Left lung (tissue), 10 donors: ENCODE results near the gene USP32. TPM values are rescaled to one million over a fixed set of nuclear protein-coding genes. Genes with fewer than 3 reads are reported as not detected.

Experiments used
- ATAC-seq: fragments of 200-7000 bp; cut with Tn5 transposase; one replicate; pipeline ENCODE4 v1.9.1; 2020; ENCODE audit warnings: moderate library complexity
- DNase-seq, 4 donors: peaks; one replicate each; pipeline ENCODE4 v3.0.0-alpha.2; 2013 to 2020
- H3K27ac ChIP-seq, 2 donors: fragments of 200-600 bp; sonication (generic) in 1 of 2; one replicate each; pipeline versions ENCODE4 v1.5.0 to v1.8.0; 2020 to 2021
- H3K27me3 ChIP-seq, 2 donors: fragments of 200-600 bp; sonication (generic) in 1 of 2; one replicate each; pipeline versions ENCODE4 v1.5.0 to v1.8.0; 2020 to 2021
- H3K36me3 ChIP-seq, 2 donors: fragments of 200-600 bp; sonication (generic) in 1 of 2; one replicate each; pipeline versions ENCODE4 v1.5.0 to v1.8.0; 2020 to 2021
- H3K4me1 ChIP-seq, 2 donors: fragments of 200-600 bp; one replicate each; pipeline ENCODE4 v1.8.0; 2021
- H3K4me3 ChIP-seq, 2 donors: fragments of 200-600 bp; sonication (generic) in 1 of 2; one replicate each; pipeline versions ENCODE4 v1.5.0 to v1.8.0; 2020 to 2021; ENCODE audit warnings: mild to moderate bottlenecking in 1 of 2
- H3K9me3 ChIP-seq, 2 donors: fragments of 200-600 bp; sonication (generic) in 1 of 2; one replicate each; pipeline versions ENCODE4 v1.5.0 to v1.8.0; 2020 to 2021
- intact Hi-C, 2 donors: fragments of 100-400 bp; cut with DNase I; formaldehyde crosslinking; loops; one replicate each; pipeline versions ENCODE4 v1.11.2 to v1.14.2; 2022
- polyA plus RNA-seq, 6 donors: library from polyadenylated mRNA; unstranded; fragments of 120-200 nt; gene quantifications; one replicate each; pipeline ENCODE4 v1.2.1, GENCODE V29; 2013; ENCODE audit not compliant: insufficient read length in 6 of 6
- total RNA-seq, 2 donors: library from RNA; stranded (reverse); fragmentation: NEBNext Ultra II Directional; extraction: Animal tissue kit (Norgen Biotek cat#: 25700); gene quantifications; one replicate each; pipeline ENCODE4 v1.2.1, GENCODE V29; 2021
- TF ChIP-seq, protein P1 (sequence below), 2 donors: fragments of 200-600 bp; sonication (generic) in 1 of 2; IDR thresholded peaks; one replicate each; pipeline versions ENCODE4 v1.5.0 to v1.8.0; 2021; ENCODE audit warnings: antibody characterized with exemption in 2 of 2
- donor health status: DM: no; HTN: yes; CAD: no.
- donor health status: DM: no; HTN: no; CAD: no.

Gene USP32
- total and polyA plus RNA-seq, 8 donors = 30.7 to 73.2 (median 37.7) TPM

DNA sequence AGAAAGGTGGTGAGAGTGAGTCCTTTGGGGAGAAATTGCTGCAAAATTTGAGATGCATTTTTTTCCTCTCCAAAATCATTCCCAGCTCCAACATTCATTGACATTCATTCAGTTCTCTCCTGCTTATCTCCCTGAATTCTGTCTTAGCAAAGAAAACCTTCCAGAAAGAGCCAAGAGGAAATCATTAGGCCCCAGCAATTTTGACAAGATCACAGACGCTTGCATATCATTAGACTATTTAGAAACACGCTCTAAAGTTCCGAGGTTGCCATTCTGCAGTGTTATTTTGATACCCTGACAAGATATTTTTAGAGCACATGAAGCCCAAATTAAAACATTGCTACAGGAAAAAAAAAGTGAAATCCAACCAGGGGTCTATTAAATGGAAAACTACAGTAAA lies 20.8 kb upstream of the USP32 start:
- no peak overlapping the region for H3K4me3 ChIP-seq
- no peaks in the 10 kb centered on the region for H3K36me3 ChIP-seq
- no peak for DNase-seq
- H3K27me3 ChIP-seq = no peaks in the 10 kb centered on the region
- no peak overlapping the region for H3K27ac ChIP-seq
- ATAC-seq = no peak
- H3K9me3 ChIP-seq = no peaks in the 10 kb centered on the region
- intact Hi-C loops = no loop called here
- H3K4me1 ChIP-seq = no peaks in the 10 kb centered on the region
- TF ChIP-seq, protein P1, sequence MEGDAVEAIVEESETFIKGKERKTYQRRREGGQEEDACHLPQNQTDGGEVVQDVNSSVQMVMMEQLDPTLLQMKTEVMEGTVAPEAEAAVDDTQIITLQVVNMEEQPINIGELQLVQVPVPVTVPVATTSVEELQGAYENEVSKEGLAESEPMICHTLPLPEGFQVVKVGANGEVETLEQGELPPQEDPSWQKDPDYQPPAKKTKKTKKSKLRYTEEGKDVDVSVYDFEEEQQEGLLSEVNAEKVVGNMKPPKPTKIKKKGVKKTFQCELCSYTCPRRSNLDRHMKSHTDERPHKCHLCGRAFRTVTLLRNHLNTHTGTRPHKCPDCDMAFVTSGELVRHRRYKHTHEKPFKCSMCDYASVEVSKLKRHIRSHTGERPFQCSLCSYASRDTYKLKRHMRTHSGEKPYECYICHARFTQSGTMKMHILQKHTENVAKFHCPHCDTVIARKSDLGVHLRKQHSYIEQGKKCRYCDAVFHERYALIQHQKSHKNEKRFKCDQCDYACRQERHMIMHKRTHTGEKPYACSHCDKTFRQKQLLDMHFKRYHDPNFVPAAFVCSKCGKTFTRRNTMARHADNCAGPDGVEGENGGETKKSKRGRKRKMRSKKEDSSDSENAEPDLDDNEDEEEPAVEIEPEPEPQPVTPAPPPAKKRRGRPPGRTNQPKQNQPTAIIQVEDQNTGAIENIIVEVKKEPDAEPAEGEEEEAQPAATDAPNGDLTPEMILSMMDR (IDR thresholded peaks at IDR 0.05) = no peak

DNA sequence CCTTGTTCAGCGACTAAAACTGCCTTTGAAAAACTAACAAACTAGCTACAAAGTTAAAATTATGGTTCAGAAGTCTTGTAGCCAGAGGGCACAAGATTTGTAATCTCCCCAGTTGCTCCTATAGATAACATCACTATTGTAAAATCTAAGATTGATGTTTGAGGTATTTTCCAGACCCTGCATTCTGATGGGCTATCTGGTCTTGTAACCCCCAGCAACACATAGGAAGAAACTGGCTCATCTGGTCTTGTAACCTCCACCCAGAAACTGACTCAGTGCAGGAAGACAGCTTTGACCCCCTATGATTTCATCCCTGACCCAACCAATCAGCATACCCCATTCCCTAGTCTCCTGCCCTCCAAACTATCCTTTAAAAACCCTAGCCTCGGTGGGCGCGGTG lies 18.1 kb upstream of the USP32 start:
- intact Hi-C loops = no loop called here
- no peaks in the 10 kb centered on the region for H3K36me3 ChIP-seq
- H3K4me3 ChIP-seq = no peak overlapping the region
- no peaks in the 10 kb centered on the region for H3K4me1 ChIP-seq
- no peak overlapping the region for H3K27ac ChIP-seq
- TF ChIP-seq, protein P1 (IDR thresholded peaks at IDR 0.05) = no peak
- ATAC-seq (no peak), DNase-seq (no peak)
- H3K9me3 ChIP-seq = no peaks in the 10 kb centered on the region
- no peaks in the 10 kb centered on the region for H3K27me3 ChIP-seq

DNA sequence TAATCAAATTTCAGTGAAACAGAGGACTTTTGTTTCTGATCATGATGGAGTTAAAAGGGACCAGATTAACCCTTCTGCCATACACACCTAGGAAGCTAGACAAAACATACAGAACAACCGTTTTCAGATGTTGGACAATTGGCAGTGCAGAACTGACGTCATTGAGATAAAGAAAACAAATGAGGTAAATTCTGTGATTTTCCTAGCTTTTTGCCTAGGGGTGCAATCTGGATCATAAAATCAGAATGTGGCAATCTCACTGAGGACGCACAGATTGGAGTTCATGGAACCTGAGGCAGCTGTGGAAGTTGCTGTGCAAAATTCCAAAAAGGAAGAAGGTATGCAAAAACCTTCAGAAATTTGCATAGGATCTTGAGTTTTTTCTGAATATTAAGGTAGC lies 15.0 kb upstream of the USP32 start:
- Histone ChIP-seq H3K4me3 (no peak overlapping the region), H3K36me3 (no peaks in the 10 kb centered on the region), H3K27me3 (no peaks in the 10 kb centered on the region), H3K9me3 (no peaks in the 10 kb centered on the region), H3K4me1 (no peaks in the 10 kb centered on the region), H3K27ac (no peak overlapping the region)
- no peak for DNase-seq
- TF ChIP-seq, protein P1 (IDR thresholded peaks at IDR 0.05) = no peak
- no peak for ATAC-seq
- intact Hi-C loops = no loop called here

DNA sequence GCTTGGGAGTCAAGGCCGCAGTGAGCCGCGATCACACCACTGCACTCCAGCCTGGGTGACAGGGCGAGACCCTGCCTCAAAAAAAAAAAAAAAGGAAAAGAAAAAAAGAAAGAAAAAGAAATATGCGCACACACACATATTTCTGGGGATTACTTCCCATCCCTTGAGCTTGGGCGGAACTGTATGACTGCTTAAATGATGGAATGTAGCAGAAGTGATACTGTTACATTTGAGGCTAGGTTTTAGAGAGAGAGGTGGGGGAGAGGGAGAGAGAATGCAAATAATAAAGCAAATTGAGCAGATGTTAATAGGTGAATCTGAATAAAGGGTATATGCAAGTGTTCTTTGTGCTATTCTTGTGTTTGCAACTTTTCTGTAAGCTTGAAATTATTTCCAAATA lies 12.0 kb upstream of the USP32 start:
- Histone ChIP-seq H3K9me3 (no peaks in the 10 kb centered on the region), H3K27me3 (no peaks in the 10 kb centered on the region), H3K36me3 (no peaks in the 10 kb centered on the region), H3K27ac (no peak overlapping the region), H3K4me3 (no peak overlapping the region), H3K4me1 (peaks cover 0 to 4% of the 10 kb centered on the region in 2 donors)
- no peak for ATAC-seq
- no peak for DNase-seq
- intact Hi-C loops = no loop called here
- TF ChIP-seq, protein P1 (IDR thresholded peaks at IDR 0.05) = no peak

DNA sequence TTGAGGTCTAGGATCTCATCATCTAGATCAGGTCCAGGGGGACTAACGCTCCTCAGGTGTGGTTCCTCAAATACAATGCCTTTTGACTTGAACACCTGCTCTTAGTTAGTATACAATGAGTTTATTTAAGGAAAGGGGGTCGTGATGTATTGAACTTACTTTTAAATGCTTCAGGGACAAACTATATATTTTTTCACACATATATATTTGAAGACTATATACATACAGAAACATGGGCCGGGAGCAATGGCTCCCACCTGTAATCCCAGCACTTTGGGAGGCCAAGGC lies 11.5 kb upstream of the USP32 start:
- Histone ChIP-seq H3K36me3 (no peaks in the 10 kb centered on the region), H3K4me1 (peaks cover 0 to 9% of the 10 kb centered on the region in 2 donors), H3K9me3 (no peaks in the 10 kb centered on the region), H3K27me3 (no peaks in the 10 kb centered on the region), H3K27ac (no peak overlapping the region), H3K4me3 (no peak overlapping the region)
- TF ChIP-seq, protein P1 (IDR thresholded peaks at IDR 0.05) = no peak
- intact Hi-C loops = no loop called here
- no peak for DNase-seq
- ATAC-seq = no peak
